Glutamatergic neuron (in vitro differentiated cells): Measurements from ENCODE around the gene CFAP74. TPM values are rescaled to one million over a fixed set of nuclear protein-coding genes. Genes with fewer than 3 reads are reported as not detected.

ENCODE experiments used
- DNase-seq: peaks from one replicate; pipeline ENCODE4 v3.0.0; 2022
- H3K27ac Mint-ChIP-seq: one replicate; pipeline ENCODE4 v1.8.0; 2020; ENCODE audit warnings: mild to moderate bottlenecking, mixed read lengths, inconsistent platforms; ENCODE audit not compliant: unreplicated experiment
- H3K27me3 Mint-ChIP-seq: one replicate; pipeline ENCODE4 v1.8.0; 2020; ENCODE audit warnings: mild to moderate bottlenecking, moderate library complexity, mixed read lengths, inconsistent platforms; ENCODE audit not compliant: unreplicated experiment
- H3K36me3 Mint-ChIP-seq: one replicate; pipeline ENCODE4 v1.8.0; 2020; ENCODE audit warnings: mild to moderate bottlenecking, mixed read lengths, inconsistent platforms; ENCODE audit not compliant: unreplicated experiment
- H3K4me1 Mint-ChIP-seq: one replicate; pipeline ENCODE4 v1.8.0; 2020; ENCODE audit warnings: mild to moderate bottlenecking, low read depth, mixed read lengths, inconsistent platforms; ENCODE audit not compliant: unreplicated experiment
- H3K4me3 Mint-ChIP-seq: one replicate; pipeline ENCODE4 v1.8.0; 2020; ENCODE audit warnings: mild to moderate bottlenecking, mixed read lengths, inconsistent platforms; ENCODE audit not compliant: unreplicated experiment
- H3K9me3 Mint-ChIP-seq: one replicate; pipeline ENCODE4 v1.8.0; 2020; ENCODE audit warnings: mild to moderate bottlenecking, moderate library complexity, mixed read lengths, inconsistent platforms; ENCODE audit not compliant: unreplicated experiment
- CTCF ChIP-seq: fragments of 200-600 bp; sonication (generic); IDR thresholded peaks from one replicate; pipeline ENCODE4 v1.5.0; 2021; ENCODE audit not compliant: partially characterized antibody, unreplicated experiment
- total RNA-seq: library from RNA; stranded (reverse); fragmentation: NEBNext Ultra II Directional; extraction: Animal tissue kit (Norgen Biotek cat#: 25700); gene quantifications from one replicate; pipeline ENCODE4 v1.2.1, GENCODE V29; 2021; ENCODE audit not compliant: unreplicated experiment

The CFAP74 gene
- total RNA-seq, 1 donor from 2014 or later: not detected

- peak; percentile 19 for DNase-seq
- Mint-ChIP-seq H3K36me3 (no peaks in the 10 kb centered on the region), H3K9me3 (peaks cover 2% of the 10 kb centered on the region), H3K27ac (no peak overlapping the region), H3K27me3 (no peaks in the 10 kb centered on the region), H3K4me3 (no peak overlapping the region), H3K4me1 (no peaks in the 10 kb centered on the region)
- no peak for TF ChIP-seq CTCF
Observed at GRCh38 chr1:1922702-1922955, 81.0 kb downstream of the CFAP74 start.

GRCh38 chr1:1921901-1922701 lies 81.5 kb downstream of the CFAP74 start:
- H3K9me3 Mint-ChIP-seq: peaks cover 2% of the 10 kb centered on the region

GRCh38 chr1:1921459-1921862 lies 82.1 kb downstream of the CFAP74 start:
- no peak overlapping the region for H3K27ac Mint-ChIP-seq
- no peak overlapping the region for H3K4me3 Mint-ChIP-seq
- no peaks in the 10 kb centered on the region for H3K27me3 Mint-ChIP-seq
- H3K4me1 Mint-ChIP-seq: no peaks in the 10 kb centered on the region
- DNase-seq: no peak
- H3K36me3 Mint-ChIP-seq: no peaks in the 10 kb centered on the region
- H3K9me3 Mint-ChIP-seq: peaks cover 2% of the 10 kb centered on the region
- TF ChIP-seq CTCF: no peak

More at GRCh38 chr1:1921901-1922701, 81.5 kb downstream of the CFAP74 start:
- Mint-ChIP-seq H3K36me3 (no peaks in the 10 kb centered on the region), H3K4me1 (no peaks in the 10 kb centered on the region), H3K4me3 (no peak overlapping the region), H3K27ac (no peak overlapping the region), H3K27me3 (no peaks in the 10 kb centered on the region)
- DNase-seq: no peak
- TF ChIP-seq CTCF: no peak

GRCh38 chr1:1920608-1921458 lies 82.8 kb downstream of the CFAP74 start:
- Mint-ChIP-seq H3K4me3 (no peak overlapping the region), H3K9me3 (peaks cover 2% of the 10 kb centered on the region), H3K4me1 (no peaks in the 10 kb centered on the region), H3K27me3 (no peaks in the 10 kb centered on the region), H3K36me3 (no peaks in the 10 kb centered on the region), H3K27ac (no peak overlapping the region)
- peak; percentile 12 for DNase-seq
- TF ChIP-seq CTCF: no peak
